HepG2 (cell line): ENCODE data around the gene TBC1D22A. TPM values are rescaled to one million over a fixed set of nuclear protein-coding genes. Genes with fewer than 3 reads are reported as not detected.

Source experiments
- ATF3 ChIP-seq: sonication (generic); formaldehyde crosslinking; IDR thresholded peaks from 2 replicates; pipeline ENCODE4 v1.4.0; 2020; ENCODE audit warnings: missing genetic modification reagents
- ATF7 ChIP-seq, 2 experiments: fragments of 450-650 bp in 1 of 2; sonication (generic) in 1 of 2; formaldehyde crosslinking in 1 of 2; IDR thresholded peaks; 2 replicates each; pipeline versions ENCODE4 v1.4.0 to v1.6.1; 2016 to 2020; ENCODE audit warnings: antibody characterized with exemption in 1 of 2, mild to moderate bottlenecking in 1 of 2, missing genetic modification reagents in 1 of 2
- DBP ChIP-seq: sonication (generic); formaldehyde crosslinking; IDR thresholded peaks from 2 replicates; pipeline ENCODE4 v1.4.0; 2020; ENCODE audit warnings: missing genetic modification reagents; ENCODE audit errors: not compliant biosample characterization
- EZH2 ChIP-seq: conservative IDR thresholded peaks from 2 replicates; pipeline ENCODE4 v1.6.1; 2012; ENCODE audit warnings: mild to moderate bottlenecking, low read depth, low read length, moderate library complexity
- GPBP1L1 ChIP-seq: sonication (generic); formaldehyde crosslinking; IDR thresholded peaks from 2 replicates; pipeline ENCODE4 v1.5.0; 2020; ENCODE audit warnings: mild to moderate bottlenecking, missing genetic modification reagents
- HINFP ChIP-seq: sonication (generic); formaldehyde crosslinking; IDR thresholded peaks from 2 replicates; pipeline ENCODE4 v1.4.0; 2020; ENCODE audit warnings: low read depth, mild to moderate bottlenecking, missing genetic modification reagents
- HNRNPUL1 ChIP-seq: fragments of 200-400 bp; formaldehyde crosslinking; IDR thresholded peaks from 2 replicates; pipeline ENCODE4 v1.6.1; 2017; ENCODE audit warnings: low read depth, mild to moderate bottlenecking, low read length, moderate library complexity
- HOXA5 ChIP-seq: sonication (generic); formaldehyde crosslinking; IDR thresholded peaks from 2 replicates; pipeline ENCODE4 v1.4.0; 2020; ENCODE audit warnings: missing genetic modification reagents
- NCOA2 ChIP-seq: sonication (generic); formaldehyde crosslinking; IDR thresholded peaks from 2 replicates; pipeline ENCODE4 v1.8.0; 2022; ENCODE audit warnings: inconsistent platforms
- PHF21A ChIP-seq: sonication (generic); formaldehyde crosslinking; IDR thresholded peaks from 2 replicates; pipeline ENCODE4 v1.5.0; 2020; ENCODE audit warnings: mild to moderate bottlenecking, missing genetic modification reagents
- RBM39 ChIP-seq: fragments of 200-400 bp; formaldehyde crosslinking; IDR thresholded peaks from one replicate; pipeline ENCODE4 v1.6.1; 2018; ENCODE audit warnings: antibody characterized with exemption, mild to moderate bottlenecking, low read depth, low read length; ENCODE audit not compliant: poor library complexity, severe bottlenecking
- RFXANK ChIP-seq: IDR thresholded peaks from 2 replicates; pipeline ENCODE4 v1.6.1; 2016
- SOX6 ChIP-seq, 2 experiments: fragments of 450-650 bp in 1 of 2; sonication (generic) in 1 of 2; formaldehyde crosslinking in 1 of 2; IDR thresholded peaks; 2 replicates each; pipeline versions ENCODE4 v1.4.0 to v1.6.1; 2017 to 2020; ENCODE audit warnings: antibody characterized with exemption in 1 of 2, mild to moderate bottlenecking in 1 of 2, missing genetic modification reagents in 1 of 2
- ZBTB10 ChIP-seq: sonication (generic); formaldehyde crosslinking; IDR thresholded peaks from 2 replicates; pipeline ENCODE4 v1.4.0; 2020; ENCODE audit warnings: missing genetic modification reagents, borderline replicate concordance
- ZFP36L1 ChIP-seq: sonication (generic); formaldehyde crosslinking; IDR thresholded peaks from 2 replicates; pipeline ENCODE4 v1.8.0; 2022; ENCODE audit warnings: mild to moderate bottlenecking, missing genetic modification reagents, moderate library complexity
- ZKSCAN5 ChIP-seq: sonication (generic); formaldehyde crosslinking; IDR thresholded peaks from 2 replicates; pipeline ENCODE4 v1.5.1; 2020; ENCODE audit warnings: mild to moderate bottlenecking, missing genetic modification reagents
- ZNF143 ChIP-seq: sonication (generic); formaldehyde crosslinking; IDR thresholded peaks from 2 replicates; pipeline ENCODE4 v1.4.0; 2020; ENCODE audit warnings: missing genetic modification reagents
- ZNF230 ChIP-seq: sonication (generic); formaldehyde crosslinking; IDR thresholded peaks from 2 replicates; pipeline ENCODE4 v1.4.0; 2020; ENCODE audit warnings: mild to moderate bottlenecking, missing genetic modification reagents
- ZNF329 ChIP-seq: sonication (generic); formaldehyde crosslinking; IDR thresholded peaks from 2 replicates; pipeline ENCODE4 v1.9.0; 2021; ENCODE audit warnings: low read depth, mild to moderate bottlenecking, missing genetic modification reagents
- ZNF563 ChIP-seq: sonication (generic); formaldehyde crosslinking; IDR thresholded peaks from 2 replicates; pipeline ENCODE4 v1.8.0; 2022; ENCODE audit warnings: mild to moderate bottlenecking, moderate library complexity, missing genetic modification reagents
- ZNF790 ChIP-seq: sonication (generic); formaldehyde crosslinking; IDR thresholded peaks from 2 replicates; pipeline ENCODE4 v1.8.0; 2022; ENCODE audit warnings: missing genetic modification reagents, mild to moderate bottlenecking, borderline replicate concordance
- ZNF891 ChIP-seq: sonication (generic); formaldehyde crosslinking; IDR thresholded peaks from 2 replicates; pipeline ENCODE4 v1.5.0; 2020; ENCODE audit warnings: mild to moderate bottlenecking, missing genetic modification reagents
- polyA plus RNA-seq, 8 experiments: library from polyadenylated mRNA; depleted of rRNA in 3 of 8; stranded (reverse) in 7 of 8; unstranded in 1 of 8; fragments of >200 nt; fragmentation: Illumina TruSeq in 4 of 8; extraction: Trizol in 4 of 8; gene quantifications; 2 replicates each; pipeline versions ENCODE4 v1.2.1 to v1.2.3, GENCODE V29; 2011 to 2016; ENCODE audit warnings: low read depth in 4 of 8, missing spikeins in 1 of 8, mixed read lengths in 1 of 8; ENCODE audit not compliant: insufficient read depth in 1 of 8
- total RNA-seq, 5 experiments: library from RNA; depleted of rRNA; stranded (reverse); fragments of >200 nt; fragmentation: Illumina TruSeq; extraction: Trizol; gene quantifications; 2 replicates each; pipeline ENCODE4 v1.2.3, GENCODE V29; 2016; ENCODE audit warnings: low read depth in 1 of 5

The TBC1D22A gene
- total and polyA plus RNA-seq, 2 of the 13 experiments (the other 11 are each of a cell fraction or from before 2014, with no cell fraction given): 17.3 to 18.0 TPM

GRCh38 chr22:46935506-46936377, 173.3 kb downstream of the TBC1D22A start (continued):
- TF ChIP-seq ZBTB10 (CRISPR knock-in tag) (no peak), ATF7 (IDR thresholded peaks at IDR 0.05) (peak; percentile 37), ATF7 (CRISPR knock-in tag; IDR thresholded peaks at IDR 0.05) (peak; percentile 38; the same call in 1 of the 2 replicates), HINFP (CRISPR knock-in tag) (peak; percentile 43; the same call in 1 of the 2 replicates), ATF3 (CRISPR knock-in tag) (peak; percentile 86), SOX6 (IDR thresholded peaks at IDR 0.05) (no peak), SOX6 (CRISPR knock-in tag; IDR thresholded peaks at IDR 0.05) (peak; percentile 90), ZNF790 (CRISPR knock-in tag) (no peak), ZFP36L1 (CRISPR knock-in tag) (peak; percentile 68; the same call in 1 of the 2 replicates), GPBP1L1 (CRISPR knock-in tag) (no peak), ZKSCAN5 (CRISPR knock-in tag) (no peak), ZNF891 (CRISPR knock-in tag) (peak; percentile 28), RFXANK (CRISPR knock-in tag) (no peak), RBM39 (no peak), EZH2 (no peak), HOXA5 (peak; percentile 95), ZNF143 (CRISPR knock-in tag) (no peak), NCOA2 (CRISPR knock-in tag) (peak; percentile 85), ZNF230 (peak; percentile 50; the same call in 1 of the 2 replicates), ZNF329 (peak; percentile 34; the same call in 1 of the 2 replicates), DBP (no peak), ZNF563 (CRISPR knock-in tag) (peak; percentile 68), HNRNPUL1 (no peak), PHF21A (CRISPR knock-in tag) (peak; percentile 88)
